K562 (cell line): ENCODE data around the gene SYS1. TPM values are rescaled to one million over a fixed set of nuclear protein-coding genes. Genes with fewer than 3 reads are reported as not detected.
A peak's percentile ranks its signal among the peaks of the same experiment; 100 is the strongest.

Source experiments
- ARHGAP35 ChIP-seq: fragments of 450-650 bp; IDR thresholded peaks from 2 replicates; pipeline ENCODE4 v1.6.1; 2018; ENCODE audit not compliant: partially characterized antibody
- MEF2D ChIP-seq: conservative IDR thresholded peaks from 2 replicates; pipeline ENCODE4 v1.6.1; 2016; ENCODE audit warnings: low read depth, missing genetic modification characterization, missing compliant biosample characterization
- MTA1 ChIP-seq: fragments of 450-650 bp; IDR thresholded peaks from 2 replicates; pipeline ENCODE4 v1.6.1; 2017; ENCODE audit warnings: borderline replicate concordance
- NBN ChIP-seq: fragments of 450-650 bp; IDR thresholded peaks from 2 replicates; pipeline ENCODE4 v1.6.1; 2016; ENCODE audit warnings: low read depth, mild to moderate bottlenecking
- RREB1 ChIP-seq: fragments of 250-450 bp; sonication (Bioruptor Pico); IDR thresholded peaks from 2 replicates; pipeline ENCODE4 v1.4.0; 2020
- ZFPM2 ChIP-seq: fragments of 250-450 bp; sonication (Bioruptor Pico); IDR thresholded peaks from 2 replicates; pipeline ENCODE4 v1.5.1; 2022; ENCODE audit warnings: mild to moderate bottlenecking
- ZNF263 ChIP-seq: sonication (generic); formaldehyde crosslinking; IDR thresholded peaks from 2 replicates; pipeline ENCODE4 v1.8.0; 2022; ENCODE audit warnings: mild to moderate bottlenecking, missing genetic modification reagents, borderline replicate concordance
- ZNF77 ChIP-seq: fragments of 250-450 bp; sonication (Bioruptor Pico); IDR thresholded peaks from 2 replicates; pipeline ENCODE4 v1.5.0; 2020
- polyA plus RNA-seq, 8 experiments: library from polyadenylated mRNA; depleted of rRNA in 4 of 8; stranded (reverse) in 5 of 8; unstranded in 3 of 8; fragments of >200 nt; fragmentation: Nextera tagmentation in 2 of 8; fragmentation: Illumina TruSeq in 1 of 8; extraction: Ambion mirVana in 2 of 8; extraction: Trizol in 1 of 8; gene quantifications; 2 replicates each; pipeline versions ENCODE4 v1.2.1 to v1.2.3, GENCODE V29; 2011 to 2014; ENCODE audit warnings: inconsistent platforms in 1 of 8, missing spikeins in 1 of 8
- total RNA-seq, 7 experiments: library from RNA; depleted of rRNA in 6 of 7; stranded (reverse); fragments of >200 nt in 6 of 7; fragmentation: Illumina TruSeq in 2 of 7; extraction: Trizol in 2 of 7; gene quantifications; 2 replicates each; pipeline versions ENCODE4 v1.2.1 to v1.2.3, GENCODE V29; 2011 to 2021; ENCODE audit warnings: low replicate concordance in 1 of 7
- TF ChIP-seq, protein P1 (sequence below): fragments of 250-450 bp; sonication (Bioruptor Pico); IDR thresholded peaks from 2 replicates; pipeline ENCODE4 v1.5.0; 2022; ENCODE audit warnings: mild to moderate bottlenecking
- TF ChIP-seq, protein P2 (sequence below), 2 experiments: IDR thresholded peaks in 1 of 2; conservative IDR thresholded peaks in 1 of 2; 2 replicates each; pipeline ENCODE4 v1.6.1; 2016; ENCODE audit warnings: low read depth in 2 of 2, mild to moderate bottlenecking in 1 of 2, missing compliant biosample characterization in 1 of 2, missing genetic modification characterization in 1 of 2, moderate library complexity in 1 of 2
- TF ChIP-seq, protein P3 (sequence below): sonication (generic); formaldehyde crosslinking; IDR thresholded peaks from 2 replicates; pipeline ENCODE4 v1.8.0; 2022; ENCODE audit warnings: missing genetic modification reagents, mild to moderate bottlenecking, borderline replicate concordance

SYS1 gene
- total and polyA plus RNA-seq, 9 of the 15 experiments (the other 6 are each of a cell fraction or from before 2014, with no cell fraction given), result 11.1 to 25.2 (median 17.5) TPM

- TF ChIP-seq, protein P1, sequence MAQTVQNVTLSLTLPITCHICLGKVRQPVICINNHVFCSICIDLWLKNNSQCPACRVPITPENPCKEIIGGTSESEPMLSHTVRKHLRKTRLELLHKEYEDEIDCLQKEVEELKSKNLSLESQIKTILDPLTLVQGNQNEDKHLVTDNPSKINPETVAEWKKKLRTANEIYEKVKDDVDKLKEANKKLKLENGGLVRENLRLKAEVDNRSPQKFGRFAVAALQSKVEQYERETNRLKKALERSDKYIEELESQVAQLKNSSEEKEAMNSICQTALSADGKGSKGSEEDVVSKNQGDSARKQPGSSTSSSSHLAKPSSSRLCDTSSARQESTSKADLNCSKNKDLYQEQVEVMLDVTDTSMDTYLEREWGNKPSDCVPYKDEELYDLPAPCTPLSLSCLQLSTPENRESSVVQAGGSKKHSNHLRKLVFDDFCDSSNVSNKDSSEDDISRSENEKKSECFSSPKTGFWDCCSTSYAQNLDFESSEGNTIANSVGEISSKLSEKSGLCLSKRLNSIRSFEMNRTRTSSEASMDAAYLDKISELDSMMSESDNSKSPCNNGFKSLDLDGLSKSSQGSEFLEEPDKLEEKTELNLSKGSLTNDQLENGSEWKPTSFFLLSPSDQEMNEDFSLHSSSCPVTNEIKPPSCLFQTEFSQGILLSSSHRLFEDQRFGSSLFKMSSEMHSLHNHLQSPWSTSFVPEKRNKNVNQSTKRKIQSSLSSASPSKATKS (CRISPR knock-in tag), result no peak
- TF ChIP-seq MTA1, result peak; percentile 32; the same call in 1 of the 2 replicates
- TF ChIP-seq ZNF263 (CRISPR knock-in tag), result no peak
- no peak for TF ChIP-seq ZFPM2 (CRISPR knock-in tag)
- TF ChIP-seq, protein P2, sequence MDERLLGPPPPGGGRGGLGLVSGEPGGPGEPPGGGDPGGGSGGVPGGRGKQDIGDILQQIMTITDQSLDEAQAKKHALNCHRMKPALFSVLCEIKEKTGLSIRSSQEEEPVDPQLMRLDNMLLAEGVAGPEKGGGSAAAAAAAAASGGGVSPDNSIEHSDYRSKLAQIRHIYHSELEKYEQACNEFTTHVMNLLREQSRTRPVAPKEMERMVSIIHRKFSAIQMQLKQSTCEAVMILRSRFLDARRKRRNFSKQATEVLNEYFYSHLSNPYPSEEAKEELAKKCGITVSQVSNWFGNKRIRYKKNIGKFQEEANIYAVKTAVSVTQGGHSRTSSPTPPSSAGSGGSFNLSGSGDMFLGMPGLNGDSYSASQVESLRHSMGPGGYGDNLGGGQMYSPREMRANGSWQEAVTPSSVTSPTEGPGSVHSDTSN (CRISPR knock-in tag; IDR thresholded peaks at IDR 0.05; ENCODE audit: low read depth), result no peak
- TF ChIP-seq, protein P2 (tag; conservative IDR thresholded peaks at IDR 0.05; ENCODE audit: low read depth), result peak; percentile 20; the same call in 1 of the 2 replicates
- no peak for TF ChIP-seq RREB1 (CRISPR knock-in tag)
- TF ChIP-seq ZNF77 (CRISPR knock-in tag), result no peak
- TF ChIP-seq, protein P3, sequence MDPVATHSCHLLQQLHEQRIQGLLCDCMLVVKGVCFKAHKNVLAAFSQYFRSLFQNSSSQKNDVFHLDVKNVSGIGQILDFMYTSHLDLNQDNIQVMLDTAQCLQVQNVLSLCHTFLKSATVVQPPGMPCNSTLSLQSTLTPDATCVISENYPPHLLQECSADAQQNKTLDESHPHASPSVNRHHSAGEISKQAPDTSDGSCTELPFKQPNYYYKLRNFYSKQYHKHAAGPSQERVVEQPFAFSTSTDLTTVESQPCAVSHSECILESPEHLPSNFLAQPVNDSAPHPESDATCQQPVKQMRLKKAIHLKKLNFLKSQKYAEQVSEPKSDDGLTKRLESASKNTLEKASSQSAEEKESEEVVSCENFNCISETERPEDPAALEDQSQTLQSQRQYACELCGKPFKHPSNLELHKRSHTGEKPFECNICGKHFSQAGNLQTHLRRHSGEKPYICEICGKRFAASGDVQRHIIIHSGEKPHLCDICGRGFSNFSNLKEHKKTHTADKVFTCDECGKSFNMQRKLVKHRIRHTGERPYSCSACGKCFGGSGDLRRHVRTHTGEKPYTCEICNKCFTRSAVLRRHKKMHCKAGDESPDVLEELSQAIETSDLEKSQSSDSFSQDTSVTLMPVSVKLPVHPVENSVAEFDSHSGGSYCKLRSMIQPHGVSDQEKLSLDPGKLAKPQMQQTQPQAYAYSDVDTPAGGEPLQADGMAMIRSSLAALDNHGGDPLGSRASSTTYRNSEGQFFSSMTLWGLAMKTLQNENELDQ (CRISPR knock-in tag), result no peak
- TF ChIP-seq MEF2D (tag), result no peak
- TF ChIP-seq NBN, result no peak
- TF ChIP-seq ARHGAP35, result no peak
Observed at GRCh38 chr20:45343532-45344167, 19.3 kb upstream of the SYS1 start (continued).
